ENCODE data around the gene SYCP2L. TPM values are rescaled to one million over a fixed set of nuclear protein-coding genes. Genes with fewer than 3 reads are reported as not detected.
"Not testable (repeated sequence)": the region's sequence is repeated elsewhere in the genome, so short reads cannot be mapped to it uniquely, and the experiment has no call there.

The SYCP2L gene
- total RNA-seq, 2 experiments from 2014 or later, result 0.32 TPM; not detected in 1

GRCh38 chr6:10884245-10884972 is 2.4 kb upstream of the SYCP2L start:
- no peak overlapping the region for H3K27ac Mint-ChIP-seq
- no peak overlapping the region for H3K4me3 Mint-ChIP-seq
- ATAC-seq, result no peak
- peaks cover 75% of the 10 kb centered on the region for H3K27me3 Mint-ChIP-seq
- DNase-seq, result no peak
- H3K4me1 Mint-ChIP-seq (ENCODE audit: low read depth), result peaks cover 14% of the 10 kb centered on the region
- no peaks in the 10 kb centered on the region for H3K9me3 Mint-ChIP-seq
- ChIA-PET POLR2A (no interaction called here), CTCF (no interaction called here)
- intact Hi-C loops (cut with micrococcal nuclease), result loop anchor here (10.0 kb wide), 1 partner anchor 470 kb away; the partner anchor contains the start of gene TFAP2A
- TF ChIP-seq CTCF (IDR thresholded peaks at IDR 0.05), result no peak
- H3K36me3 Mint-ChIP-seq (ENCODE audit: low read depth), result no peaks in the 10 kb centered on the region

- H3K4me1 Mint-ChIP-seq (ENCODE audit: low read depth), result peaks cover 14% of the 10 kb centered on the region
- ATAC-seq; H3K36me3 Mint-ChIP-seq (ENCODE audit: low read depth); H3K27ac Mint-ChIP-seq; DNase-seq; POLR2A ChIA-PET; H3K9me3 Mint-ChIP-seq: not testable (repeated sequence)
- H3K4me3 Mint-ChIP-seq, result peak overlapping the region; percentile 58
- H3K27me3 Mint-ChIP-seq, result peaks cover 69% of the 10 kb centered on the region
- intact Hi-C loops (cut with micrococcal nuclease), result loop anchor here (10.0 kb wide), 1 partner anchor 472 kb away; the partner anchor contains the start of gene TFAP2A
- CTCF ChIA-PET, result interaction anchor here (1.5 kb wide), 2 partner anchors 11 to 18 kb away, joined by 4 read pairs; no protein-coding TSS in a partner anchor
Observed at GRCh38 chr6:10886365-10886690, 524 bp upstream of the SYCP2L start.

GRCh38 chr6:10890151-10890550 is 3.3 kb downstream of the SYCP2L start:
- ChIA-PET POLR2A (no interaction called here), CTCF (interaction anchor here (0.7 kb wide), 1 partner anchor 509 kb away, joined by 4 read pairs; no protein-coding TSS in a partner anchor)
- H3K27ac Mint-ChIP-seq, result no peak overlapping the region
- peaks cover 51% of the 10 kb centered on the region for H3K27me3 Mint-ChIP-seq
- intact Hi-C loops (cut with micrococcal nuclease), result no loop called here
- H3K4me3 Mint-ChIP-seq, result no peak overlapping the region
- DNase-seq (no peak), ATAC-seq (no peak)
- peaks cover 6% of the 10 kb centered on the region for H3K4me1 Mint-ChIP-seq (ENCODE audit: low read depth)
- H3K9me3 Mint-ChIP-seq, result no peaks in the 10 kb centered on the region
- no peaks in the 10 kb centered on the region for H3K36me3 Mint-ChIP-seq (ENCODE audit: low read depth)
- no peak for TF ChIP-seq CTCF (IDR thresholded peaks at IDR 0.05)

GRCh38 chr6:10891960-10892359 is 5.1 kb downstream of the SYCP2L start:
- Mint-ChIP-seq H3K4me3 (no peak overlapping the region), H3K27ac (no peak overlapping the region), H3K9me3 (no peaks in the 10 kb centered on the region), H3K27me3 (peaks cover 40% of the 10 kb centered on the region), H3K4me1 (ENCODE audit: low read depth) (peaks cover 4% of the 10 kb centered on the region), H3K36me3 (ENCODE audit: low read depth) (no peaks in the 10 kb centered on the region)
- no peak for ATAC-seq
- intact Hi-C loops (cut with micrococcal nuclease), result no loop called here
- TF ChIP-seq CTCF (IDR thresholded peaks at IDR 0.05), result no peak
- CTCF ChIA-PET, result no interaction called here
- POLR2A ChIA-PET, result no interaction called here
- DNase-seq, result no peak

- no peak for ATAC-seq
- intact Hi-C loops (cut with micrococcal nuclease), result no loop called here
- POLR2A ChIA-PET, result interaction anchor here (0.6 kb wide), 1 partner anchor 13 kb away, joined by 3 read pairs; no protein-coding TSS in a partner anchor
Observed at GRCh38 chr6:10894958-10895357, 8.1 kb downstream of the SYCP2L start.

More at GRCh38 chr6:10894958-10895357, 8.1 kb downstream of the SYCP2L start:
- CTCF ChIA-PET, result no interaction called here
- H3K9me3 Mint-ChIP-seq, result no peaks in the 10 kb centered on the region
- peaks cover 21% of the 10 kb centered on the region for H3K27me3 Mint-ChIP-seq
- no peaks in the 10 kb centered on the region for H3K36me3 Mint-ChIP-seq (ENCODE audit: low read depth)
- H3K27ac Mint-ChIP-seq, result no peak overlapping the region
- DNase-seq, result no peak
- no peaks in the 10 kb centered on the region for H3K4me1 Mint-ChIP-seq (ENCODE audit: low read depth)
- no peak overlapping the region for H3K4me3 Mint-ChIP-seq
- no peak for TF ChIP-seq CTCF (IDR thresholded peaks at IDR 0.05)

Measured in activated CD8-positive, alpha-beta T cell treated with anti-CD3 and anti-CD28 coated beads for 36 hours (primary cell).